NCI-H345 treated with DMSO at 0.1 percent for 48 hours (cell line): ENCODE measurements around the gene ADGRG6.
A peak's percentile ranks its signal among the peaks of the same experiment; 100 is the strongest.
"Not testable (repeated sequence)": the region's sequence is repeated elsewhere in the genome, so short reads cannot be mapped to it uniquely, and the experiment has no call there.

Experiments
- DNase-seq: peaks from one replicate; lab custom pipeline; 2025; ENCODE audit not compliant: unreplicated experiment; lab: John Stamatoyannopoulos, UW

The ADGRG6 gene

DNA sequence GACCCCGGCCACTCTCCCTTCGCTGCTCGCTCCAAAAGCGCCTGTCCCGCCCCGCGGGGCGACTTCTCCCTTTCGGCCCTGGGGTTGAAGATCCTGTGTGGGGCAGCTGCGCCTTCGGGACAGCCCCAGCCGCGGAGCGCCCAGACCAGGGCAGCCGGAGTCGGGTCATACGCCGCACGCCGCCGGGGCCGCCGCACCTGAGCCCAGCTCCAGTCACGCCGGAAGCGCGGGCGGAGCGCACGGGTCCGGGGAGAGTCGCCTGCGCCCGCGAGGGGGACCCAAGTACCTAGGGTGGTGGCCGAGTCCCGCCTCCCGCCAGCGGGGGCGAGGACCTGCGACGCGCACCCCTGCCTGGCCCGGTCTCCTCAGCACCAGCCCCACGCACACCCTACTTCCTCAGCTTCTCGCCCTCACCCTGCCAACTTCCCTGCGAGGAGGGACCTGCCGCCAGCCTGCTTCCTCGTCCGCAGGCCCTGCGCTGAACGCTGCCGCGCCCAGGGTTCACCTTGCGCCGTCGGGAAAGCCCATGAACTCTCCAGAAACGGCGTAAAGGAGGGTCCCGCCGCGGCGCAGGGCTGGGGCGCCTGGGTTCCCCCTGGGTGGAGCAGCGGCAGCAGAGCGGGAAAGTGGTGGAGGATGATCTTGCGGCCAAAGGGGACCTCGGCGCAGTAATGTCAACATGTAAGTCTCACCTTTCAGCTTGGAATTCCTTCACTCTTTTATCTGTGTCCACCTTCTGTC is at the start of gene ADGRG6:
Gene ADGRG6 (plus strand): TSS at position 357 of the 741 bp plus-strand sequence. CDS start 323 bp downstream, at position 680.
- DNase-seq, result peak; percentile 31

DNA sequence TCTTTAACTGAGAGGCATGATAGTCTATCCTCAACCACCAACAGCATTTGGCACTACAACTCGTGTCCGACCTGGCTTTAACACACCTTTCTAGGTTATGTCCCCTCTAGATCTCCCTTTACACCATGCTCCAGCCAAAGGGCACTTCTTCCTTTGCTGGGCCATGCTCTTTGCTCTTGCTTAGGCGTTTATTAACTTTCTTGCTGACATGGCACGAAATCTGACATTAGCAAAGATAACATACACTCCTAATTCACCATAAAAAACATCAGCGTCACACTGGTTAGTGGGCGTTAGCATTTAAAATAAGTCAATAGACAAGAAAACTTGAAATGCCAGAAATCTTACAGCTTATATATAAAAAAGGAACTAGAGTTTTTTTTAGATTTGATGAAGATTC is 47.3 kb upstream of the ADGRG6 start:
- no peak for DNase-seq

DNA sequence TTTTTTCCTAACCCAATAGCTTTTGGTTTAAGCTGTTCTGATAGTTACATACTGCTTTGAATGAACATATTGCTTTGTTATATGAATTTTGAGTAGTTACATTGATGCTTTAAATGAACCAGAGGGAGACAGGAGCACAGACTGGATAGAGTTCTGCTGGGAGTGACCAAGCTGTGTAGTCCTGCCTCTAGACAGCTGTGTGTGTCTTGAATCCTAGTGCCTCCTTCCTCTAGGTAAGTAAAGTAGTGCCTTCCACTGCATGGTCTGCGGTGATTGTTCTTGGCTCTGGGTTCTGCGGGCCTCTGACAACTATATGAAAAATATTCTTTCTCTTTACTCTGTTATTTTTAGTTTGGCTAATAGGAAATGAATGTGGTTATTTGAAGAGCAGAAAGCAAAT is 46.0 kb upstream of the ADGRG6 start:
- DNase-seq, result no peak

DNA sequence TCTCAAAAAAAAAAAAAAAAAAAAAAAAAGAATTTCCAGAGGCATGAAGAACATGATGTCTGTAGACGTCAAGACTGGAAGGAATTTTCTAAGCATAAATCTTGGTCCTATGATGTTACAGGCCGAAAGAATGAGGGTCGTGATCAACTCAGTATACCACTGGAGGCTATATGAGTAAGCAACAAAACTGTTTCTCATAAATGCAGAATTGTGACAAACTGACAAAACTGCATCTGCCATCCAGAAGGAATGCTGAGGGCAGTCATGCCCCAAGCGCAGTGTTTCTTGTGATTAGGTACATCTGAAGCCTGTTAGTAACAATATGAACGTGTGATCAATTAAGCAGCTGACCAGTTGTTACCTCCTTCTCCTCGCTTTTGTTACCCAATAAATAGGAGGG is 43.5 kb upstream of the ADGRG6 start:
- DNase-seq, result no peak

DNA sequence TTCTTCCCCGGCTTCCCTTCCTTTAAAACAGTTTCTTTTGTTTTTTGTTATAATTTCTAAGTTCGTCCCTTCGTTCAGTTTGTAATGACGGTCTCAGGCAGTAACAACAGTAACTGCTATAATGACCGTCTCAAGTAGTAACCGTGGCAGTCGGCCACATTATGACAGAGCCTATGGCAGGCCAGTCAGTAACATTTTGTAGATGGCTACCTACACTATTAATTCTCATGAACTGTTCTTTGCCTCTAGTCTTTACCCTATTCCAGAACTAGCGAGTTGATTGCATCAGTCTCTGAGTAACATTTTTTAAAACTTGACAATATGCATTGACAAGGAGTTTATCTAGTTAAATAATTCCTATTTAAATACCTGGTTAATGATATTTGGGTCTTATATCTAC is 43.0 kb upstream of the ADGRG6 start:
- DNase-seq, result no peak

DNA sequence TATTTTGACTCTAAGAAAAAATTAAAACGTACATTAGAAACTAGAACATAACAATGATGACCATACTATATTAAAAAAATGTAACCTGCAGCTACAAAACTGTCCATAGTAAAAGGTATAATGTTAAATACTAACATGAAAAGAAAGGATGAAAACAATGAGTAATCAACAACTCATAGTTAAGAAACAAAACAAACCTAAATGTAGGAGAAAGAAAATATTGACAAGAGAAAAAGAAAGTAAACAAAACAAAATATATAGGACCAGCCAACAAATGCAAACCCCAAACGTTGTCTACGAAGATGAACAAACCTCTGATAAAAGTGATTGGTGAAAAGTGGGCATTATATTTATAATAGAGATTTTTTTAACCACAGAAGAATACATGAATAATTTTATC is 41.1 kb upstream of the ADGRG6 start:
- no peak for DNase-seq

DNA sequence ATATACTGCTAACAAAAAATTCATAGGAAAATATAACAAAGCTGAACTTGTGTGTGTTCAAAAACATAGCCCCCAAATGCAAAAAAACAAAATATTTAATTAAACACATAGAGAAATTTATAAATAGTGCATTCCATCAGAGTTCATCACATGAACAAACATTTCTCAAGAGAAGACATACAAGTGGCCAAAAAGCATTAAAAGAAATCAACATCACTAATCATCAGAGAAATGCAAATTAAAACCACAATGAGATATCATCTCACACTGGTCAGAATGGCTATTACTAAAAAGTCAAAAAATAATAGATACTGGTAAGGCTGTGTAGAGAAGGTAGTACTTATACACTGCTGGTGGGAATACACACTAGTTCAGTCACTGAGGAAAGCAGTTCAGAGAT is 39.6 kb upstream of the ADGRG6 start:
- no peak for DNase-seq

DNA sequence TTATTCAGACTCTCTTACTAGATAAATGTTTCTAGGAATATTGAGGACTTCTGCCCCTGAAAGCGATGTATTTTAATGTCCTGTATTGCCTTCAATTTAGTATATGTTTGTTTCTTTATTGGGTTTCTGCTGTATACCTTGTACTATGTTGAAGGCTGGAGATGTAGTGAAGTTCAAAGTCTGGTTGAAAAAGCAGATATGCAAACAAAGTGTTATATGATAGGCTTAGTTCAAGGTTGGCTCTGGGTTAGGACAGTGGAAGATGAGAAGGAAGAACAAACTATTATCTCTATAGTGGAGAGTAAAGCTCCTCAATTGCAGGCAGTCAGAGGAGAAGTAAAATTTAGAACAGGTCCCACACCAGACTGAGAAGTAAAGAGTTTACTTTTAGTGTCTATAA is 36.3 kb upstream of the ADGRG6 start:
- no peak for DNase-seq

DNA sequence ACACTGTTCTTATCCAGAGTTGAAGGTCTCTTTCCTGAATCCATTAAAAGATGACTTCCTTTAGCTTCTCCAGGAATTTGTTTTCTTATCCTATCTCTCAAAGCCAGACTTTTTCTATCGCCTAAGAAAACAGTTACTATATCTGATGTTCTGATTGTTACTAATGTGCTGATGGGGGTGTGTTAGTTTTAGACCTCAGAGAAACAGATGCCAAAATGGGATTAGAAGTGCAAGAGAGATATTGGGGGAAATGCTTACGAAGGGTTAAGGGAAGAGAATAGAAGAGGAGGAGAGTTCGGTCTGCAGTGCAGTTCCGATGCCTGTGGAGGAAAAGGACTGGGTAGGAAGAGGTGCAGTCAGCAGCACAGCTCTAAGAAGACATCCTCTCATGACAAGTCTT is 35.7 kb upstream of the ADGRG6 start:
- no peak for DNase-seq

DNA sequence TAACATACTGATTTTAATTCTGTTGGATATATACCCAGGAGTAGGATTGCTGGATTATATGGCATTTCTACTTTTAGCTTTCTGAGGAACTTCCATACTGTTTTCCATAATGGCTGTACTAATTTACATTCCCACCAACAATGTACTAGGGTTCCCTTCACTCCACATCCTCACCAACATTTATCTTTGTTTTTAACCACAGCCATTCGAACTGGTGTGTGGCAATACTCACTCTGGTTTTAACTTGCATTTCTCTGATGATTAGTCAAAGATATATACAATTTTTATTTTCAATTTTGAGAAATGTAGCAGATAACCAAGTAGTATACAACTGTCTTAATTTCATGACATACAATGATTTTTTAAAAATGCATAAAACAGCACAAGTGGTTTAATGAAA is 30.3 kb upstream of the ADGRG6 start:
- DNase-seq, result no peak

DNA sequence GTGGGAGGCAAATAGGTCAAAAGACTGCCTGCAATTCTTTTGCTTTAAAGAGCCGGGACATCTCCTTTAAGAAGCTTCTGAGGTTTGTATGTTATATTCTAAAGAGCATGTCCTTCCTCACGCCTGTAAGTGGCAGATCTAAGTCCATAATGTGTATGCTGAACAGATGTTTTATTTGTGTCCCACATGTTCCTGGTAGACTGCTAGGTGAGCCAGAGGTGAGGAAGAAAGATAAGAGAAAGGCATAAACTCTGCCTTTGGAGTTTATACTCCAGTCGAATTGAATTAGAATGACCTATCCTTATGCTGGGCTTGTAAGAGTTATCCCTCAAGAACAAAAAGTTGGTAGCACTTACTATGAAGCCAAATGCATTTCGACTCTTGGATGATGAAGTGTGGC is 27.2 kb upstream of the ADGRG6 start:
- DNase-seq, result no peak

DNA sequence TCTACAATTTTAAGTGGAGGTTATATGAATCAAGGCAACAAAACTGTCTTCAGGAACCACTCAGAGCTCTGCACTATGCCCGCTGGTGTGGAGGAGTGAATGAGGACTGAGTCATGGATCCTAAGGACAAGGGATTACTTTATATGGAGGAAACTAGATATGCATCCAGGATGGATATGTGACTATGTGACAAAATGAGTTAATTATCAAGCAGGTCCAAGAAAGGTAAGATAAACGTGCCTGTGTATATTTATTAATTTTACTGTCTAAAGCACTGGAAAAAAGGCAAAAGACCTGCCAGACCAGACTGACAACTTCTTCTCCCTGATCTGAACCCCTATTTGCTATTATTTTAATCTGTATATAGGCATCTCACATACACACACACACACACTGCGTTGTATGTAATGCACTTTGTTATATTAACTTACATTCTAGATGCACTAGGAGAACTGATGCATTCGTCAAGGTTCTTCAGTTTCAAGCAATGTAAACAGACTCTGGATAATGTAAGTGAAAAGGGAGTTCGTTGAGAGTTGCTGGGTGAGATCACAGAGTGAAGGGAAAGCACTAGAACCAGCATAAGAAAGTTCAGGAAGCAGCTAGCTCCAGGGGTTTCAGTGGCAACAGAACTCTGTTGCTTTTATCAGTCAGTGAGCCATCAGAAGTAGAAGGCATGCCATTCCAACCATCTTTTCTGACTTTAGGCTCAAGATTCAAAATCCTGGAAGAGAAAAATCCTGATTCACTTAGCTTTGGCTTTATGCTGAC is 26.4 kb upstream of the ADGRG6 start:
- DNase-seq, result no peak

DNA sequence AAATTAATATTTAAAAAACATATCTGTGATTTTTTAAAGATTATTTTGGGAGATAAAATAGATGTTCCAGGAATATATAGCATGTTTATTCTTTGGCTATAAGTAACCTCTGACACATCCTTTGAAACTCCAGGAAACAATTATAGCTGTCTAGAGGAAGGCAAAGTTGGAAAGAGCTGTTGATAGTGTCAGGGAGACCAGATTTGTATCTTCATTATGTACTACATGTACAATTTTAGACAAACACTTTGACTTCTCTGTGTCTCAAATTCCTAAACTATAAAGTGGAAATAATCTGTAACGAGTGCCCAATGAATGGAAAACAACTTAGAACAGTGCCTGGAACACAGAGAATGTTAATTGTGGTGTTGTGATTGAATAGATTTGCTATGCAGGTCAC is 25.6 kb upstream of the ADGRG6 start:
- DNase-seq, result no peak

DNA sequence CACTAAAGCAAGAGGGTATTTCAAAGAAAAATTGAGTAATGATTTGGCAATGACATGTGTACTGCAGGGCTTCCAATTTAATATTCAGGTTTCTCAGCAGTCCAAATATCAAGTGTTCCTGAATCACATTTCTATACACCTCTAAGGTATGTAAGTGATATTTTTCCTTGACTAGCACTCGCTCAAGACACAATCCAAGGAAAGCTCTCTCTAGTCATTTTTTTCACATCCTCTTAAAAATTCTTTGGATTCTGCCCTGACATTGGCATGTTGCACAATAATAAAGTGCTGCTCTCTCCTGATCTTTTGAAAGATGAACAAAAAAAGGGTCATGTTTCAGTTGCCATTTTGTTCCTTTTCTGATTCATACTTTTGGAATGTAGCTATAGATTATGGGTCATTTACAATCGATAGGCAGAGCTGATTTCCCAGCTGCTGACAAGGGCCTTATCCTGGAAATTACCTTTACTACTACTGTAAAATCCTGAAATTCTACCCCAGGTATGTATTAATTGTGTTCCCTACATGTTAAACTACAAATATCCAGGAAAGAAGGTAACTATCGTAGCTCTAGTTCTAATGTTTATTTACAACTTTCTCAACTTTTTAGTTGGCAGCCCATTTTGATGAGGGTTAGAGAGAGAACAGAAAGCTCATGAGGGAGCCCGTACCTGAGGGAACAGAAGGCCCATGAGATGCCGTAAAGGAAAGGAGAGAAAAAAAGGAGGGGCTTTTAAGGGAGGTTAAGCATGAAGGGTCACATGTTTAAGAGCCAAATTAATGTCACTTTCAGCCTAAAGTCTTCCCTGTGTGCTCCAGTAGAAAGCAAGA is 22.2 kb upstream of the ADGRG6 start:
- DNase-seq, result no peak

DNA sequence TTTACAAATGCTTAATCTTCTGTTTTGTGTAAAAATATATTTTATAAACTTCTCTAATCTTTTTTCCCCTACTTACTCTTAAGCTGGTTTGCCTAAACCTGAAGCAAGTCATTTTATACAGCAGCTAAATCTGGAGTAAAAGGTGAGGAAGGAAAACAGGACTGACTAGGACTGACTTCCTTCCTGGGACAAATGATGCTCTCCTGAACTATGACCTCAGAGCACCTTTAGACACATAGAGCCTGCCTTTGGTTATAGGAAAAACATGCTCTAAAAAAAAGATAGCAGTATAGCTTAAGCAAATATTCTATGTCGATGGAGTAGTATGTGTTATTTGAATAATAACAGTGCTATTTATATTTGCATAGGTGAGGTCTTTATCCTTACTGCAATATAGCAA is 21.5 kb upstream of the ADGRG6 start:
- DNase-seq, result no peak

DNA sequence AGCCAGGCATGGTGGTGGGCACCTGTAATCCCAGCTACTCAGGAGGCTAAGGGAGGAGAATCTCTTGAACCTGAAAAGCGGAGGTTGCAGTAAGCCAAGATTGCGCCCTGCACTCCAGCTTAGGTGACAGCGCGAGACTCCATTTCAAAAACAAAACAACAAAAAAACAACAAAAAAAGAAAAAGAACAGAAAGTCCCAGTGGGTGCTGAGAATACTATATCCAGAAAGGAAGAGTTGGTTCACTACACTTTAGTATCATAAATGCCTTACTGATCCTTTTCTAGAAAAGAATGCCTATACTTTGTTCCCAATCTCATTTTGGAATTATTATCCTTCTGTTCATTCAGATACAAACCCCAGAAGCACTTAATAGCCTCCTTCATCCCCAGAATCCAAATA is 20.9 kb upstream of the ADGRG6 start:
- DNase-seq, result no peak

DNA sequence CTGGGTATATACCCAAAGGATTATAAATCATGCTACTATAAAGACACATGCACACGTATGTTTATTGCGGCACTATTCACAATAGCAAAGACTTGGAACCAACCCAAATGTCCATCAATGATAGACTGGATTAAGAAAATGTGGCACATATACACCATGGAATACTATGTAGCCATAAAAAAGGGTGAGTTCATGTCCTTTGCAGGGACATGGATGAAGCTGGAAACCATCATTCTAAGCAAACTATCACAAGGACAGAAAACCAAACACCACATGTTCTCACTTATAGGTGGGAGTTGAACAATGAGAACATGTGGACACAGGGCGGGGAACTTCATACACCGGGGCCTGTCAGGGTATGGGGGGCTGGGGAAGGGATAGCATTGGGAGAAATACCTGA is 18.7 kb upstream of the ADGRG6 start:
- not testable (repeated sequence) for DNase-seq

DNA sequence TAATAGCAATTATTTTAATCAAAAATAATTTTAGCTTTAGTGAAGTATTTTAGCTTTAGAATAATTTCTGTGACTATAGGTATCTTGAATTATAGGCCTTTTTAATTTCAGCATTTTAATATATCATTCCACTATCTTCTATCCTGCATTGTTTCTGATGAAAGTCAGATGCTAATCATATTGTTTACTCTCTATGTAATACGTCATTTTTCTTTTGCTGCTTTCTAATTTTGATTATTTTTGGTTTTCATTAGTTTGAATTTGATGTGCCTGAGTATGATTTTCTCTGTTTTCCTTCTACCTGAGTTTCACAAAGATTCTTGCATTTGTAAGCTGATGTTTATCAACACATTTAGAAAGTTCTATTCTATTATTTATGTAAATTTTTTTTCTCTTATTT is 17.4 kb upstream of the ADGRG6 start:
- no peak for DNase-seq

DNA sequence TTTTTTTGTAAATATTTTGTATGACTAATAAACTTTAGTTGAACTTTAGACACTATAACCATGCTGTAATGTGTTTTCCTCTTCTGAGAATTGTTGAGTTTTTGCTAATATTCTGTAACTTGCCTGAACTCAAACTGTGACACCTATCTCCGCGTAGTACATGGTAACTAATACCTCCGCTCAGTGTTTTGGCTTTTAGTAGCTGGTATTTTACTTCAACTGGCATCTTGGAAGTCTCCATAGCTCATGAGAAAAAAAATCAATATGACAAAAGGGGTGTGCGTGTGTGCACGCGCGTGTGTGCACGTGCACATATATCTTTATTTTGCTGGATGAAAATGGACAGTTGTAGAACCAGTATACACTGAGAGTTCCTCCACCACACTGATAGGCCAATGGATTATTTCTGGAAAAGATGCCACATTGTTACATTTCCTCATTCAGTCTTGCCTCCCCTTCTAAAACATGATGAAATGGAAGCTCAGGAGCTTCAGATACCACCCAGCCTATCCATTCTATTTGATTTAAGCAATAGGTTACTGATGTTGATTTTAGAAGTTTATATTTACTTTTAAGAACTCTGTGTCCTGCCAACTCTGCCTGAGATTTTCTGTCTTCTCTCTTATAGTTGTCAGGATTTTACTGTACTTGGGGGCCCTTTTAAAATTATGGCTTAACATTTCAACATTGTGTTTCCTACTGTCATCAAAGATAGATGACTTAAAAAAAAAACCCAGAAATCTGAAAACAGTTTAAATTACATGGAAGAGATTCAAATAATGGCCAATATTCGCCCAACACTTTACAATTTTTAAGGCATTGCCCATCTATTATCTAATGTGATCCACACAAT is 16.3 kb upstream of the ADGRG6 start:
- no peak for DNase-seq

DNA sequence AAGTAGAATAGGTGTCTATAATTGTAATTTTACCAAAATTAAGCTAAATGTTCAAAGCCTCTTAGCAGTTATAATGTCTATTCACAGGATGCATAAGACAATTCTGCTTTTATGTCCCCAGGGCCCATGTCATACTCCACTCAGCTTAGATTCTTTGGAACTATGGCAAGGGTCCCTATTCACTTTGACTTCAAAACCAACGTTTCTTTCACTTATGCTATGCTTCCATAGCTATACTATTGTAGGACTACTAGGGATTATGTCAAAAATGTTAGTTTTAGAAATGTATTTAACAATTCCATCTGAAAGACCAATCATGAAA is 15.8 kb upstream of the ADGRG6 start:
- no peak for DNase-seq

DNA sequence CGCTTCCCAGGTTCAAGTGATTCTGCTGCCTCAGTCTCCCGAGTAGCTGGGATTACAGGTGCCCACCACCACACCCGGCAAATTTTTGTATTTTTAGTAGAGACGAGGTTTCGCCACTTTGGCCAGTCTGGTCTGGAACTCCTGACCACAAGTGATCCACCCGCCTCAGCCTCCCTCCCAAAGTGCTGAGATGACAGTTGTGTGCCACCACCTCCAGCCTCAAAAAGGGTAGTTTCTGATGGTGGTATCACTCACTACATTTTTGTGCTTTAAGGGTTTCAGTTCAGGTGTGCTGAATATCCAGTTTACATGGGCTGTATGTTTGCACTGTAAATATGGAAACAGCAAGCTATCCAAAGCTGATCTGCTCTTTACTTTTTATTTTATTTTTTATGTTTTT is 12.1 kb upstream of the ADGRG6 start:
- DNase-seq, result no peak
